Muscle layer of colon (tissue), 2 donors: ENCODE data around the gene KDM4B.
"Not testable (repeated sequence)": the region's sequence is repeated elsewhere in the genome, so short reads cannot be mapped to it uniquely, and the experiment has no call there.

ENCODE experiments used
- H3K27ac ChIP-seq: one replicate; pipeline ENCODE4 v1.7.0; 2013; ENCODE audit warnings: low read depth, mild to moderate bottlenecking, low read length, moderate library complexity
- H3K27me3 ChIP-seq, 2 donors: one replicate each; pipeline ENCODE4 v1.7.0; 2013; ENCODE audit warnings: low read length in 2 of 2, mild to moderate bottlenecking in 2 of 2; ENCODE audit not compliant: insufficient read depth in 2 of 2, control insufficient read depth in 1 of 2
- H3K36me3 ChIP-seq: one replicate; pipeline ENCODE4 v1.7.0; 2013; ENCODE audit warnings: mild to moderate bottlenecking, low read length; ENCODE audit not compliant: insufficient read depth
- H3K4me1 ChIP-seq: one replicate; pipeline ENCODE4 v1.7.0; 2013; ENCODE audit warnings: mild to moderate bottlenecking, low read length; ENCODE audit not compliant: insufficient read depth
- H3K4me3 ChIP-seq, 2 donors: one replicate each; pipeline ENCODE4 v1.7.0; 2013; ENCODE audit warnings: low read length in 2 of 2, low read depth in 1 of 2, mild to moderate bottlenecking in 1 of 2, moderate library complexity in 1 of 2
- H3K9ac ChIP-seq: one replicate; pipeline ENCODE4 v1.7.0; 2013; ENCODE audit warnings: low read length
- H3K9me3 ChIP-seq: one replicate; pipeline ENCODE4 v1.7.0; 2013; ENCODE audit warnings: mild to moderate bottlenecking, low read length
- donor health status: abdominal sarcoma.
- donor health status: Adenocarcinoma of cecum.

Gene KDM4B

DNA sequence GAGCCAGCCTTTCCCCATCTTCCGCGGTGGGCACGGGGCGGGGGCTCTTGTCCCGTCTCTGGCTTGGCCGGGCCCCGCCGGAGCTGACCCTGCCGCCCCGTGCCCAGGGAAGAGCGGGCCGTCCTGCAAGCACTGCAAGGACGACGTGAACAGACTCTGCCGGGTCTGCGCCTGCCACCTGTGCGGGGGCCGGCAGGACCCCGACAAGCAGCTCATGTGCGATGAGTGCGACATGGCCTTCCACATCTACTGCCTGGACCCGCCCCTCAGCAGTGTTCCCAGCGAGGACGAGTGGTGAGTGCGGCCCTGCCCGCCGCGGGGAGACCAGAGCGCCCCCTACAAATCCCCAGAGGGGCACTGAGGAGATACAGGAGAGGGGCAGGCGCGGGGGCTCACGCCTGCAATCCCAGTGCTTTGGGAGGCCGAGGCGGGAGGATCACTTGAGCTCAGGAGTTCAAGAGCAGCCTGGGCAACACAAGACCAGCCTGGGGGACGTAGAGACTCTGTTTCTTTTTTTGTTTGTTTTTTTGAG is 27.2 kb upstream of the KDM4B start:
- not testable (repeated sequence) for H3K9ac ChIP-seq, H3K36me3 ChIP-seq, H3K27me3 ChIP-seq, H3K27ac ChIP-seq, H3K9me3 ChIP-seq, H3K4me3 ChIP-seq, H3K4me1 ChIP-seq

DNA sequence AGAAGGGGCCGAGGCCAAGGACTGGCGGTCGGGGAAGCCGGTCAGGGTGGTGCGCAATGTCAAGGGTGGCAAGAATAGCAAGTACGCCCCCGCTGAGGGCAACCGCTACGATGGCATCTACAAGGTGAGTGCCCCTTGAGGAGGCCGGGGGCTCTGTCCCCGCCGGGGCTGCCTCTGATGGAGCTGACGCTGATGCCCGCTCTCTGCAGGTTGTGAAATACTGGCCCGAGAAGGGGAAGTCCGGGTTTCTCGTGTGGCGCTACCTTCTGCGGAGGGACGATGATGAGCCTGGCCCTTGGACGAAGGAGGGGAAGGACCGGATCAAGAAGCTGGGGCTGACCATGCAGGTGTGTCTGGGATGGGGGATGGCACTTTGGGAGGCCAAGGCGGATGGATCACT is 18.3 kb upstream of the KDM4B start:
- not testable (repeated sequence) for H3K4me3 ChIP-seq, H3K27ac ChIP-seq, H3K9me3 ChIP-seq, H3K36me3 ChIP-seq, H3K4me1 ChIP-seq, H3K27me3 ChIP-seq, H3K9ac ChIP-seq

- Histone ChIP-seq H3K4me3 (no peak overlapping the region), H3K9ac (no peak overlapping the region), H3K4me1 (no peaks in the 10 kb centered on the region), H3K27ac (no peak overlapping the region), H3K36me3 (no peaks in the 10 kb centered on the region), H3K9me3 (no peaks in the 10 kb centered on the region), H3K27me3 (no peaks in the 10 kb centered on the region)
Observed at GRCh38 chr19:4951656-4952055, 17.3 kb upstream of the KDM4B start.

DNA sequence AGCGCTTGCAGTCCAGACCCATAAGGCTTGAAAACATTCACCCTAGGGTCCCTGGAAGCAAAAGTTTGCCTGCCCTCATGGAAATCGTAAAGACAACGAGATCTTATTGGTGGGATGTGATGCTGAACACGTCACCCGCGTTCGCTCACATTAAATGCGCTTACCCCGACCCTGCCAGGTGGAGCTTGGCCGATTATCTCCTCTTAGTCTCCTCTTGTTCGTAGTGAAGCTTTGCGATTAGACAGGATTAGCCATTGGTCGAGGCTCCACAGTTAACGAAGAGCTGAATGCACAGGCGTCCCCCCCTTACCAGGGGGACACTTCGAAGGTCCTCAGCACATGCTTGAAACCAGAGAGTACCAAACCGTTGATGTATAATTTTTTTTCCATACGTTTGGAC is 16.0 kb upstream of the KDM4B start:
- no peaks in the 10 kb centered on the region for H3K27me3 ChIP-seq
- no peaks in the 10 kb centered on the region for H3K9me3 ChIP-seq
- H3K4me1 ChIP-seq: no peaks in the 10 kb centered on the region
- no peak overlapping the region for H3K4me3 ChIP-seq
- H3K36me3 ChIP-seq: no peaks in the 10 kb centered on the region
- H3K9ac ChIP-seq: no peak overlapping the region
- no peak overlapping the region for H3K27ac ChIP-seq

- not testable (repeated sequence) for H3K27ac ChIP-seq, H3K27me3 ChIP-seq, H3K9me3 ChIP-seq, H3K36me3 ChIP-seq, H3K9ac ChIP-seq, H3K4me3 ChIP-seq, H3K4me1 ChIP-seq
Observed at GRCh38 chr19:4954320-4955149, 14.4 kb upstream of the KDM4B start.

DNA sequence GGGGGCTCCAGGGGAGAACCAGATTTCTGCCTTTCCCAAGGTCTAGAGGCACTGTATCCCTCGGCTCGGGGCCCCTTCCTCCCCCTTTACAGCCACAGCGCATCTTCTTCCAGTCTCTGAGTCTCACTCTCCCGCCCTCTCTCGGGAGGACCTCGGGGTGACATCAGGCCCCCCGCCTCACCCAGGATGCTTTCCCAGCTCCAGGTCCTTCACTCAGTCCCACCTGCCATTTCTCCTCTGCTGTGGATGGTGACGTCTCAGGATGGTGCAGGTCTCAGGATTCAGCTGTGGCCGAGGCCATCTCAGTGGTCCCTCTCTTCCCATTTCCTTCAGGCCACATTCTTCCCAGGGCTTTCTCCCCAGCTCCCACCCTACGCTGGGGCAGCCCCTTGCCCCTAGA is 13.6 kb upstream of the KDM4B start:
- Histone ChIP-seq H3K9me3 (no peaks in the 10 kb centered on the region), H3K36me3 (no peaks in the 10 kb centered on the region), H3K27ac (no peak overlapping the region), H3K9ac (no peak overlapping the region), H3K4me1 (no peaks in the 10 kb centered on the region), H3K4me3 (no peak overlapping the region), H3K27me3 (no peaks in the 10 kb centered on the region)

DNA sequence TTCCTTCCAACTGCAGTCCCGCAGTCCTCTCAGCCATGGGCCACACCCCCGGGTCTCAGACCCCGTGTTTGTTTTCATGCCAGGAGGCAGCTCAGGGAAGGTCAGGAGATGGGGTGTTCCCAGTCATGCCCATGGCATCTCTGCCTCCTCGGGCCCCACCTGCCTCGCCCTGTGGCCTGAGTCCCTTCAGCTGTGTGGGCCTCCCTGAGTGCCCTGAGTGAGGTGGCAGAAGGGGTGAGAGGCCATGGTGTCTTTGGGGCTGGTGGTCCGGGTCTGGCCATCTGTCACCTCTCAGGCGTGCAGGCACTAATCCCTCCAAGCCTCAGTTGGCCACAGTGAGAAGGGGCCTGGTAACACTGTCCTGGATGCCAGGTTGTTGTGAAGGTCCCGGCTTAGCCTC is 10.9 kb upstream of the KDM4B start:
- no peaks in the 10 kb centered on the region for H3K9me3 ChIP-seq
- no peak overlapping the region for H3K4me3 ChIP-seq
- H3K9ac ChIP-seq: no peak overlapping the region
- no peaks in the 10 kb centered on the region for H3K27me3 ChIP-seq
- H3K4me1 ChIP-seq: no peaks in the 10 kb centered on the region
- H3K36me3 ChIP-seq: no peaks in the 10 kb centered on the region
- no peak overlapping the region for H3K27ac ChIP-seq

DNA sequence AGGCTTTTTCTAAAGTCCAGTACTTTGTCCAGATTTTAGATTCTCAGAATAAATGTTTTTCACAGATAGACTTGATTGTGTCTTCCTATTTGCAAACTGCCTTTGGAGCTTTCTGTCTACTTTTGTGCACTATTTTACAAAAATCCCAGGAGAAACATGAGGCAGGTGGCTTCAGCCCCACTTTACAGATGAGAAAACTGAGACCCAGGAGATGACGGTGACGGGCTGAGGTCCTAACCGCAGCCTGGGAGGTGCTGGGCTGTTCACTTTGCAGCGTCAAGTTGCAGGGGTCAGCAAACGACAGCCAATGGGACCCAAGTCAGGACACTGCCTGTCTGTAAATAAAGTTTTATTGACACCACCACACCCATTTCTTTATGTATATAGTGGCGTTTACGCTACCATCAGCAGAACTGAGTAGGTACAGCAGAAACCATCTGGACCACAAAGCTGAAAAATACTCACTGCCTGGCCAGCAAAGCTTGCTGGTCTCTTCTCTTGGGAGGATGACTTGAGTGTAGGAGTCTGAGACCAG is 6.8 kb upstream of the KDM4B start:
- H3K27ac ChIP-seq: no peak overlapping the region
- H3K4me3 ChIP-seq: no peak overlapping the region
- no peaks in the 10 kb centered on the region for H3K27me3 ChIP-seq
- H3K36me3 ChIP-seq: no peaks in the 10 kb centered on the region
- H3K9me3 ChIP-seq: no peaks in the 10 kb centered on the region
- H3K4me1 ChIP-seq: no peaks in the 10 kb centered on the region
- H3K9ac ChIP-seq: no peak overlapping the region

DNA sequence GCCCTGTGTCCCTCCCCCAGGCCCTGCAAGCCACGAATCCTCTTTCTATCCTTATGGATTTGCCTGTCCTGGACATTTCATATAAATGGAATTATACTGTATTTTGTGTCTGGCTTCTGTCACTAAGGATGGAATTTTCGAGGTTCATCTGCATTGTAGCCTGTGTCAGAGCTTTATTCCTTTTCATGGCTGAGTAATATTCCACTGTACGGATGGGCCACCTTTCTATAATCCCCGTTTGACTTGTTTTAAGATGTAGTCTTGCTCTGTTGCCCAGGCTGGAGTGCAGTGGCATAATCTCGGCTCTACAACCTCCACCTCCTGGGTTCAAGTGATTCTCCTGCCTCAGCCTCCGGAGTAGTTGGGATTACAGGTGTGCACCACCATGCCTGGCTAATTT is 3.9 kb upstream of the KDM4B start:
- Histone ChIP-seq H3K9ac (no peak overlapping the region), H3K9me3 (no peaks in the 10 kb centered on the region), H3K4me3 (no peak overlapping the region), H3K27me3 (no peaks in the 10 kb centered on the region), H3K27ac (no peak overlapping the region), H3K4me1 (peaks cover 1% of the 10 kb centered on the region), H3K36me3 (no peaks in the 10 kb centered on the region)

GRCh38 chr19:4966591-4966990 is 2.3 kb upstream of the KDM4B start:
- no peak overlapping the region for H3K27ac ChIP-seq
- H3K36me3 ChIP-seq: no peaks in the 10 kb centered on the region
- peaks cover 16% of the 10 kb centered on the region for H3K4me1 ChIP-seq
- H3K9ac ChIP-seq: no peak overlapping the region
- H3K4me3 ChIP-seq: no peak overlapping the region
- no peaks in the 10 kb centered on the region for H3K9me3 ChIP-seq
- H3K27me3 ChIP-seq: no peaks in the 10 kb centered on the region

GRCh38 chr19:4967738-4968461 is 1.0 kb upstream of the KDM4B start:
- Histone ChIP-seq H3K27ac (peak overlapping the region; percentile 47), H3K4me3 (peak overlapping the region; percentile 20 to 37), H3K9me3 (no peaks in the 10 kb centered on the region), H3K36me3 (no peaks in the 10 kb centered on the region), H3K4me1 (peaks cover 28% of the 10 kb centered on the region), H3K27me3 (no peaks in the 10 kb centered on the region), H3K9ac (no peak overlapping the region)
